Measurements from ENCODE around the gene RCBTB2.

Gene RCBTB2

GRCh38 chr13:48486836-48487235 lies 46.0 kb downstream of the RCBTB2 start:
- H3K4me3 ChIP-seq (ENCODE audit: low read depth, low read length), result no peak overlapping the region

DNA sequence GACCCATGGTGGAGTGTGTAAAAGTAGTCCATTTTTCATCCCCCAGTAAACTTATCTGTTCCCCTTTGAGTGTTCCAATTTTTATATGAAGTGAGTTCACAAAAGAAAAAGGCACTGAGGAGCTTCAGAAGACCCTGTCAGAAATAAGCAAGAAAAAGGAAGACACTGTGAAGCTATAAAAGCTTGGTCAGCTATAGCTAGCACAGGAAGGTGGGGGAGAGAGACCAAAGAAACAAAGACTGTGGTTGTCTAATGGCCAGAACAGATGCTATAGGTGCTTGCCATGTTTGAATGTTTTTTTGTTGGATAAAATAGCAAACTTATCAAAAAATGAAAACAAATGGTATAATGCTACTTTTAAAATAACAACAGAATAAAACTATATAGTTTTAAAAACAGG lies 46.5 kb downstream of the RCBTB2 start:
- no peak overlapping the region for H3K4me3 ChIP-seq (ENCODE audit: low read depth, low read length)
- TF ChIP-seq CTCF (IDR thresholded peaks at IDR 0.05; ENCODE audit: low read depth, low read length), result no peak

More at GRCh38 chr13:48486836-48487235, 46.0 kb downstream of the RCBTB2 start:
- no peak for TF ChIP-seq CTCF (IDR thresholded peaks at IDR 0.05; ENCODE audit: low read depth, low read length)

- TF ChIP-seq CTCF (IDR thresholded peaks at IDR 0.05; ENCODE audit: low read depth, low read length), result no peak
- no peak overlapping the region for H3K4me3 ChIP-seq (ENCODE audit: low read depth, low read length)
Observed at GRCh38 chr13:48485432-48485831, 47.4 kb downstream of the RCBTB2 start.

DNA sequence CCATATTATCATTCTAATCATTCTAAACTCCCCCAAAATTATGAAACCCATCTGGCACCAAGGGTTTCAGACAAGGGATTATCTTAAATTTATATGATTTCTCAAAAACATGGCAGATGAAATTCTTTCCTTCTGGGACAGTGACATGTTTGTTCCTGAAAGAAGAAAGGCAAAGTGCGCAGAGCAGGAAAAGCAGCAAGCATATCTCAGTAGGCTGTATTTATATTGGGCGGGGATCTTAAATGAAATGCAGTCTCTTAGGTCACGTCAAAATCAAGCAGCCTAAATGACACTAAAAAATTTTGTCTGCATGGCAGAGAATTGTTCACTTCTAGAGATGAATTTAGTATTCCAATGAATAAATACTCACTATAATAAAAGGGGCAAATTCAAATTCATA lies 49.3 kb downstream of the RCBTB2 start:
- no peak for TF ChIP-seq CTCF (IDR thresholded peaks at IDR 0.05; ENCODE audit: low read depth, low read length)

GRCh38 chr13:48478391-48478790 lies 54.5 kb downstream of the RCBTB2 start:
- no peak for TF ChIP-seq CTCF (IDR thresholded peaks at IDR 0.05; ENCODE audit: low read depth, low read length)

More for the DNA sequence above, 49.3 kb downstream of the RCBTB2 start:
- no peak overlapping the region for H3K4me3 ChIP-seq (ENCODE audit: low read depth, low read length)

DNA sequence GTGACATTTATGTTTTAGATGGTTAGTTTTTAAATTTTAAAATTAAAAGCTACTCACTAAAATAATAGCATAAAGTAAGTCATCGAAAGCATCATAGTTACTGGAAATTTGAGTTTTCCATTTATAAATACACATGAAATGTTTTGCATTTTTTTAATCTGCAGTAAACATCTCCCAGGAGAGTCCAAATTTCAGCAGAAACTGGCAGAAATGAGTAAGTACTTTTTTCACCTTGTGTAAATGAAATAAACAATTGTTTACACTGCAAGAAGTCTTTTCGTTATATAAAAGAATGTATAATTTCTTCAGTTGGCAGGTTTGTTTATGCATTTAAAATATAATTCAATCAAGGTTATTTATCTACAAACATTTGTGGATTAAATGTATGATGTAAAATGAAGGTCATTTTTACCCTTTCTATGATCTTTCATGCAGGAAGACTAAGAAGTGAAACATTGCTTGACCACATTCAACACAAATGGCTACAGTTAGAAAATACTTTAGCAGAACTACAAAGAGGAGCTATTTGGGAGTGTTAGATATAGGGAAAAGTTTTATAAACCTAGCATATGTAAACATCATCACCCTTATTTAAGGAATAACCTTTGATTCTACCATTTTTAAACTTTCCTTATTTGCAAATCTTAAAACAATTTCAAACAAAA lies 55.6 kb downstream of the RCBTB2 start:
- no peak for TF ChIP-seq CTCF (IDR thresholded peaks at IDR 0.05; ENCODE audit: low read depth, low read length)
- no peak overlapping the region for H3K4me3 ChIP-seq (ENCODE audit: low read depth, low read length)

More at GRCh38 chr13:48478391-48478790, 54.5 kb downstream of the RCBTB2 start:
- no peak overlapping the region for H3K4me3 ChIP-seq (ENCODE audit: low read depth, low read length)

DNA sequence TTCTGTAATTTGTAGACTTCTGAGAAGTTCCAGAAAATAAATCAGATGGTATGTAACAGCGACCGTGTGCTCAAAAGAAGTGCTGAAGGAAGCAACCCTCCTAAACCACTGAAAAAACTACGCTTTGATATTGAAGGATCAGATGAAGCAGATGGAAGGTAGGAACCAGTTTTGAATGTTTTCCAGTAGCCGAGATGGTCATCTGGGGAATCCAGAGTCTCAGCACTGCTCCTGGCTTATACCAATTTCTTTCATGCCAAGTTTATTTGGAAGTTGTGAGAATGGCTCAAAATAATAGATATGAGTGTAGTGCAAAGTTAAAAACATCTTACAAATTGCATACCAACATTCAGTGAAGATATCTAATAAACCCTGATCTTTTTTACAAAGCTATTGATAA lies 56.2 kb downstream of the RCBTB2 start:
- TF ChIP-seq CTCF (IDR thresholded peaks at IDR 0.05; ENCODE audit: low read depth, low read length), result no peak
- no peak overlapping the region for H3K4me3 ChIP-seq (ENCODE audit: low read depth, low read length)
